Inflammatory macrophage (primary cell): ENCODE data around the gene KEL.
A peak's percentile ranks its signal among the peaks of the same experiment; 100 is the strongest.

Experiments used
- DNase-seq, 2 donors: peaks; one replicate each; pipeline ENCODE4 v3.0.0-alpha.2; 2020 to 2022

KEL gene

GRCh38 chr7:142927085-142927745 is 34.9 kb downstream of the KEL start:
- peak; percentile 90 to 94 for DNase-seq

- no peak for DNase-seq
These were observed 36.8 kb downstream of the KEL start for GRCh38 chr7:142925413-142925812.

DNA sequence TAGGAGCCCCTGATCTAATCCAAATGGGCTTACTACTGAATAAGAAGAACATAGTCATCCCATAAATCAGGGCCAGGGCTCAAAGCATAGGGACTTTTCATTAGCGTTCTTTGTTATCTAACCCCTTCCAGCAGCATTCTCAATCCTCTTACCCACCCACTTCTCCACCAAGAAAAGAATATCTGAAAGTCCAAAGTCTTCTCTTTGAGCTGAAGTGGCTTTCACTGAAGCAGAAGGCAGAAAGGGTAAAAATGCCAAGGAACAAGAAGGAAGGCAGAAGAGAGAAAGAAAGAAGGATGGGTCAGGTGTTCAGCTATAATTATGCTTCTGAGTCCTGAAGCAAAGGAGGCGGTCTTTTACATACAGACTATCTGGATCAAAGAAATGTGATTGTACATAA is 38.8 kb downstream of the KEL start:
- DNase-seq, result no peak

GRCh38 chr7:142919656-142920055 is 42.5 kb downstream of the KEL start:
- DNase-seq, result no peak

DNA sequence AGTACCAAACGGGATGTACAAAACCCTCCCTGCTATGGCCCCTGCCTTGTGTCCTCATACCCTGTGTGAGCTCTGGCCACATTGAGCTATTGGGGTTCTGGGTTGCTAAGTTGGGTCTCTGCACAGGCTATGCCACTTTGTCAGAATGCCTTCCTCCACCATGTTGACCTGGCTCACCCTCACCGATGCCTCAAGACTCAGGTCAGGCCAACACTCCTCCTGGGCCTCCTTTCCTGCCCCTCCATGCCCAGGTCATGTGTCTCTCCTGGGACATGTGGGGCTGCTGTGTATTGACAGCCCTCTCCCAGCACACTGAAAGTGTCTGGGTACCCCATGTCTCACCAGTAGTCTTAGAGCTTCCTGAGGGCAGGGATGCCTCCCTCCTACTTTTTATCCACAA is 43.3 kb downstream of the KEL start:
- DNase-seq, result no peak

DNA sequence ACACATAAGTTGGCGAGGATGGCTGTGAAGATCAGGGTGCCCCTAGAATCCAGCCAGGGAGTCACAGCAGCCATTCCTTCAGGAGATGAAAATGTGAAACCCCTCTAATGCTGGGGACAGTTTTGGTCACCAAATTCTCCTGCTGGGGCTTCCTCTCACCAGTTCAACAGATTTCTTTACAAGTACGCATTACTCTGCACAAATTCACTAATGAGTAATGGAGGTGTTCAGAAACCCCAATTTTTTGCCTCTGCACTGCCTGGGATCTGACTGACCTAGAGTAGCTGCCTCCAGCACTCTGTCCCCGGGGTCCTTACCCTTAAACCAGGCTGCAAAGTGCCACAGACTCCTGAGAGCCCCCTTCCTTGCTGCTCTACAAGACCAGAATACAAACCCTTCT is 44.7 kb downstream of the KEL start:
- DNase-seq, result no peak

- DNase-seq, result no peak
These were observed 45.7 kb downstream of the KEL start for GRCh38 chr7:142916508-142916907.

DNA sequence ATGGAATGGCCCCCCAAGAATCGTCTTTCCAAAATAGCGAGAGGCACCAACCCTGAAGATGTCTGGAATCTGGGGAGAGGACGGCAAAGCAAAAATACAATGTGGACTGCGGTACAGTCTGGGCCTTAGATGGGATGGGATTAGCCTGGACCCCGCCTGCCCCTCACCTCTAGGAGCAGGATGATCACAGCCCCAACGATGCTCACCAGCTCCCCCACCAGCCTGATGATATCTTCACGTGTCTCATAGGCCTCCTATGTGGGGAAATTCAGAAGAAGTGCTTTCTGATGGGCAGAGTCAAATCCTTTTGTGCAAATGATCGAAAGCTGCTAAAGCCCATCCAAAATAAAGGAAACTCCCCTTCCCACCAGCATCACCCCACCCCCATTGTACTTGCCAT is 46.8 kb downstream of the KEL start:
- no peak for DNase-seq

- no peak for DNase-seq
These were observed 48.0 kb downstream of the KEL start for GRCh38 chr7:142914121-142914520.

- DNase-seq, result no peak
These were observed 48.6 kb downstream of the KEL start for GRCh38 chr7:142913566-142913965.

GRCh38 chr7:142913051-142913450 is 49.1 kb downstream of the KEL start:
- DNase-seq, result no peak

DNA sequence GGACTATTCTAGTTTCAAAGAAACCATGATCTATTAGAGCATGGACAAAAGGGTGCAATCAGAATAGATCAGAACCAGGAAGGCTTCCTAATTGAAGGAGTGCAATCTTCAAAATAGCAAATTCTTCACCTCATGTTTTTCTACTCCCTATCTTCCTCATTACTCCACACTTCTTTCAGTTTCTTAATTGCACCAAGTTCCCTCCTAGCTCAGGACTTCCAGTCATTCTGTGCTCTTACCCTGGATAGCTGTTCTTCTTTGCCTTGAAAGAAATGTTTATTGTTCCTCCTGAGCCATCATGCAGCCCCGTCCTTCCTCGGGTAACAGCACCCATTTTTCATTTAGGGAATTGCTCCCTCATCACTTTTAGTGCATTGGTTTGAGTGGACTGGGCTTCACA is 51.7 kb downstream of the KEL start:
- peak; percentile 25 to 38 for DNase-seq

- DNase-seq, result peak in 1 of 2 donors; percentile 37
These were observed 52.1 kb downstream of the KEL start for GRCh38 chr7:142910031-142910433.

DNA sequence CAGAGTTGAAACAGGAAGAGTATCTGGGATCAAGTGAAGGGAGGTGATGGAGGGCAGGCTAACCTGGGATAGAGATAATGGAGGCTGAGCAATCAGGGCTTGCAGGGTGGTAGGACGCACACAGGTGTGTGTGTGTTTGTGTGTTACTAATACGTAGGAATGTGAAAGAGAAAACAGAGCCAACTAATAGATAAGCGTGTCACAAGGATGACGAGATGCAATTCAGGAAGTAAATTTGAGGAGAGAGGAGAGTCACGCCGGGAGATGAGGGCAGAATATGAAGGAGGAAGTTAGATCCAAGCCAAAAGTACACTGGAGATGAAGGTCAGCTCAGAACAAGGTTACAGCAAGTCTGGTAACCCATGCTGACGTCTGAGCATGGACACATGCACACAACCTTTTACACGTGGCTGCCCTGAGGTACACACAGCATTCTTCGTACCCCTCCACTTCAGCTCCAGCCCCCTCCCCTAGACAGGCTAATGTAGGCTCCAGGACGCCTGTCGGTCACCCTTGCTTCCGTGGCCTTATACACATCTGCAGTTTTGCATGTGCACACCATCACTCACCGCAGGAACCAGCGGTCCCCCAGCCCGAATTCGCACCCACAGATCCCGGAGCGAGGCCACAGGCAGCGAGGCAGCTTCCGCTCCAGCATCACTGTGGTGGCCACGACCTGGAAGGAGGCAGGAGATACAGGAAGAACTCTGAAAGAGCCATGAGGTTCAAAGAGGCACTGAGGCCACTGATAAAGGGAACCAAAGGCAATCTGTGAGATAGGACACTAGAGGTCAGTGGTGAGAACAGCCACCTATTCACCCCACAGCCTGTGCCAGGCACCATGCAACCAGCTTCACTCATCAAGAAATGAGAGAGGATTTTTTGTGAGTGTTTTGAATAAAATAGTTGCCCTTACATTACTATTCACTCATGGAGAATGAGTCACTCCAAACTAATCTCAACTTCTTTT is 53.0 kb downstream of the KEL start:
- peak; percentile 71 to 73 for DNase-seq

DNA sequence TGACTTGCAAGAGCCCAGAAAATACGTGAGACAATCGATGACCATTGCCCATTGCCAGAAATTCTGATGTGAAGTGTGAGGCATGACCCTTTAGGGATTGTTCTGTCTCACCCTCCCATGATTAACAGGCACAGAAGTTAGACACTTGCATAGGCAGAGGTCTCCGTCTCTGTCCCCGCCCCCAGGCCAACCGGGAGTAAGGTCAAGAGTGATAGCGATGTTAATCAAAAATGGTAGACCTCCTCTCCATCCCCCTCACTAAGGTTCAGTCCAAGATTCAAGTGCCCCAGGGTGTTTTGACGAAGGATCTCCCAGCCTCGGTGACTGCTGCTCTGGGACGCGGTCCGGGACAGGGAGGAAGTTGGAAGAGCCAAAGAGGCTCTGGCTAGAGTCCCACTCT is 53.9 kb downstream of the KEL start:
- no peak for DNase-seq

GRCh38 chr7:142906643-142907042 is 55.5 kb downstream of the KEL start:
- no peak for DNase-seq

DNA sequence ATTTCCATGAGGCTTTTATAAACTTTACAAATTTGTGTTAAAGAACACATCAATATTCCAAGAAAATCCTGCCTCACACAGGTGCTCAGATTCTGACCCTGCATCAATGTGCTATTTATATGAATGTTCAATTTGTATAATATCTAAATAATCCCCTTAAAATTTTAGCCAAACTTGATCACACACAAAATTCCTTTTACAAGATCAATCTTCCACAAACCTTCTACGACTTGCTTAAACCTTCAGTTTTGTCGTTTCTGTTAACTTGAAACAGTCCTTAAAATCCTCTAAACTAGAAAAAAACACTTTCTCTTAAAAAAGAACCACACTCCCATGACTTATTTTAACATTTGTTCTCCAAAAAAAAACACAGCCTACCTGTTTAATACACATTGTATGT is 56.4 kb downstream of the KEL start:
- DNase-seq, result no peak

DNA sequence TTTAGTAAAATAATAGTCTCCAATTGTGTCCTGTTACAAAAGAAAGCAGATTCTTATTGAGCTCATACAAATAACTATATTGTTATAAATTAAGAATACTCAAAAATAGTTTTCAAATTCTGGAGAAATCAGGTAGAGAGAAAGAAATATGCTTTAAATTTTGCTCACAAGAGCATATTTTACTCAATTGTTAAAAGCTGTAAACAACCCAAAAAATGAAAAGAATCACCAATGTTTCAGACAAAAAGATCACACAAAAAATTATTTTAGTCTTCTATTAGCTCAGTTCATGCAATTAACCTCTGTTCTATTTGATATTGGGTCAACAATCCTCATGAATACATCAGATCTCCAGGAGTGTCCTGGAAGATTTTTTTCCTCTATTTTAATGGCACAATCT is 58.0 kb downstream of the KEL start:
- no peak for DNase-seq

GRCh38 chr7:142901426-142902259 is 60.5 kb downstream of the KEL start:
- DNase-seq, result no peak

DNA sequence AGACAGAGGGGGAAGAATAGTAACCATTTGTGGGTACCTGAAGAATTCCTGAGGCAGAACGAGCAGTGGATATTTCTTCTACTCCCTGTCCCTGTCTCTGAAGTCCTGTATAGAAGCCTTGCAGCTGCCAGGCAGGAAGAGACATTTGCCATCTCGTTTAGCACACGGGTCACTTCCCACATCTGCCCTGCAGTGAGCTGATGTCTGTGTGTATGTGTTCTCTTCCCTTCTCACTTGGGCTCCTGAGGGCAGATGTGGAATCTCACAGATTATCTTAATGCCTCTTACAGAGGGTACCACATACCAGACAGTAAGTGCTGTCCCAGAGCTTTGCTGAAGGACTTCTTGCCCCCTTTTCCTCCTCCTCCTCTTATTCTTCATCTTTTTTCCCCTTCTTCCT is 62.5 kb downstream of the KEL start:
- DNase-seq, result no peak

DNA sequence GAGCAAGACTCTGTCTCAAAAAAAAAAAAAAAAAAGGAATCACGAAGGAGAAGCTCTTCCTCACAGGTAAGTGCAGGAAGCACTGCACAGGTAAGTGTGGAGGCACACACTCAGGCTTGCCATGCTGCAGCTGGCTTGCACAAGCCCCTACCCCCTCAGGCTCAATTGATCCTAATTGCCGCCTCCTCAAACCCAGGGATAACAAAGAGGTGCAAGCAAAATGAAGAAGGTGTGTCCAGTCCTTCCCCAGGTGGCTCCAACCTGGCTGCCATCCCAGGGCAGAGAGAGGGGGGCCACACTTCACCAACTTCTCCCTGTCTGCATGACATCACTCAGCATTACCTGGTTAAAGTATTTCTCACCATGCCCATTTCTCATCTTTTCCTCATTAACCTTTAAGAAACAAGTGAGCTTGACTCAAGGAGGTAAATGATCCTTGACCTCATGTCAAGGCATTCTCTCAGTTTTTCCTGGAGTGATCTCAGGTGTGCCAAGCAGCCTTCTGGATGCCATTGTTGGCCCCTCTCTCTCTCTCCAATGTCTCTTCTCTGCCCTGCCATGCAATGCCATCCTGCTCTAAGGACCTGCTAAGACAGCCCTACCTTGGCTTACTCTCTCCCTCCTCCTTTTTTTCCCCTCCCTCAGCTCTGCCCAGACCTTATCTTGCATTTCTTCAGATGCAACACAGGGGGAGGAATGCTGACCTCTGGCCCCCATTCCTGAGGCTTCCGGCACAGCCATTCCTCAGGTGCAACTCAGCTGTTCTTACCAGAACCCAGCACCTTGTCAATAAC is 63.6 kb downstream of the KEL start:
- no peak for DNase-seq

- no peak for DNase-seq
These were observed 64.5 kb downstream of the KEL start for GRCh38 chr7:142897691-142898090.
